Ishikawa (cell line): ENCODE data around the gene ANKMY1.

Experiments used
- CEBPB ChIP-seq: IDR thresholded peaks from 2 replicates; pipeline ENCODE4 v1.6.1; 2012
- CREB1 ChIP-seq: IDR thresholded peaks from 2 replicates; pipeline ENCODE4 v1.6.1; 2012; ENCODE audit warnings: low read depth
- EGR1 ChIP-seq: IDR thresholded peaks from 2 replicates; pipeline ENCODE4 v1.6.1; 2012
- EP300 ChIP-seq: IDR thresholded peaks from 2 replicates; pipeline ENCODE4 v1.6.1; 2012; ENCODE audit warnings: borderline replicate concordance
- FOXM1 ChIP-seq: IDR thresholded peaks from 2 replicates; pipeline ENCODE4 v1.6.1; 2012; ENCODE audit warnings: low read depth, borderline replicate concordance
- MAX ChIP-seq: IDR thresholded peaks from 2 replicates; pipeline ENCODE4 v1.6.1; 2012
- NFIC ChIP-seq: IDR thresholded peaks from 2 replicates; pipeline ENCODE4 v1.6.1; 2012
- RAD21 ChIP-seq: IDR thresholded peaks from 2 replicates; pipeline ENCODE4 v1.6.1; 2012; ENCODE audit warnings: low read depth
- REST ChIP-seq: IDR thresholded peaks from 2 replicates; pipeline ENCODE4 v1.6.1; 2012; ENCODE audit warnings: low read depth, mild to moderate bottlenecking
- TAF1 ChIP-seq: IDR thresholded peaks from 2 replicates; pipeline ENCODE4 v1.6.1; 2012; ENCODE audit warnings: low read depth, mild to moderate bottlenecking
- TCF12 ChIP-seq: IDR thresholded peaks from 2 replicates; pipeline ENCODE4 v1.6.1; 2012; ENCODE audit warnings: low read depth
- TEAD4 ChIP-seq: IDR thresholded peaks from 2 replicates; pipeline ENCODE4 v1.6.1; 2012
- USF1 ChIP-seq: IDR thresholded peaks from 2 replicates; pipeline ENCODE4 v1.6.1; 2012
- YY1 ChIP-seq: IDR thresholded peaks from 2 replicates; pipeline ENCODE4 v1.6.1; 2012; ENCODE audit warnings: low read depth

GRCh38 chr2:240514631-240515030 is 43.2 kb downstream of the ANKMY1 start:
- TF ChIP-seq EP300 (no peak), RAD21 (no peak), EGR1 (no peak), NFIC (no peak), TCF12 (no peak), YY1 (no peak), CEBPB (no peak), REST (no peak), TEAD4 (no peak), CREB1 (no peak), MAX (no peak), TAF1 (no peak), USF1 (no peak), FOXM1 (no peak)
